ENCODE data around the gene DYNLT4.
A peak's percentile ranks its signal among the peaks of the same experiment; 100 is the strongest.

The DYNLT4 gene

GRCh38 chr1:44778705-44779576 is 28.2 kb downstream of the DYNLT4 start:
- Histone ChIP-seq H3K79me2 (ENCODE audit: low read length) (peaks cover 47% of the 10 kb centered on the region), H3K4me3 (ENCODE audit: low read length) (no peak overlapping the region), H3K36me3 (replicated peaks; ENCODE audit: low read depth, low read length) (peaks cover 46% of the 10 kb centered on the region), H2AFZ (ENCODE audit: low read depth, low read length) (no peak overlapping the region), H3K4me1 (ENCODE audit: low read length) (peaks cover 20% of the 10 kb centered on the region), H4K20me1 (ENCODE audit: insufficient read depth, low read length) (peaks cover 31% of the 10 kb centered on the region), H3K27me3 (ENCODE audit: low read depth, low read length) (no peaks in the 10 kb centered on the region), H3K27ac (ENCODE audit: low read length) (no peak overlapping the region), H3K9me3 (ENCODE audit: insufficient read depth, low read length) (no peaks in the 10 kb centered on the region), H3K9ac (ENCODE audit: low read length) (no peak overlapping the region), H3K4me2 (ENCODE audit: low read length) (no peak overlapping the region)
- TF ChIP-seq EZH2phosphoT487 (IDR thresholded peaks at IDR 0.05; ENCODE audit: low read depth), result no peak
- no peak for TF ChIP-seq CTCF (IDR thresholded peaks at IDR 0.05; ENCODE audit: low read depth, low read length)

- TF ChIP-seq EZH2phosphoT487 (IDR thresholded peaks at IDR 0.05; ENCODE audit: low read depth), result no peak
- Histone ChIP-seq H3K4me1 (ENCODE audit: low read length) (peaks cover 13% of the 10 kb centered on the region), H3K4me3 (ENCODE audit: low read length) (no peak overlapping the region), H3K27me3 (ENCODE audit: low read depth, low read length) (no peaks in the 10 kb centered on the region), H3K27ac (ENCODE audit: low read length) (no peak overlapping the region), H3K79me2 (ENCODE audit: low read length) (peaks cover 47% of the 10 kb centered on the region), H3K9me3 (ENCODE audit: insufficient read depth, low read length) (no peaks in the 10 kb centered on the region), H2AFZ (ENCODE audit: low read depth, low read length) (no peak overlapping the region), H3K4me2 (ENCODE audit: low read length) (no peak overlapping the region), H3K9ac (ENCODE audit: low read length) (no peak overlapping the region), H3K36me3 (replicated peaks; ENCODE audit: low read depth, low read length) (peaks cover 46% of the 10 kb centered on the region), H4K20me1 (ENCODE audit: insufficient read depth, low read length) (peaks cover 31% of the 10 kb centered on the region)
These were observed 29.0 kb downstream of the DYNLT4 start for GRCh38 chr1:44777969-44778635.

GRCh38 chr1:44777547-44777946 is 29.6 kb downstream of the DYNLT4 start:
- Histone ChIP-seq H3K9me3 (ENCODE audit: insufficient read depth, low read length) (no peaks in the 10 kb centered on the region), H3K4me3 (ENCODE audit: low read length) (peak overlapping the region; percentile 88; the same call in 1 of the 2 replicates), H3K4me1 (ENCODE audit: low read length) (peaks cover 13% of the 10 kb centered on the region), H3K27ac (ENCODE audit: low read length) (no peak overlapping the region), H3K9ac (ENCODE audit: low read length) (no peak overlapping the region), H3K79me2 (ENCODE audit: low read length) (peaks cover 47% of the 10 kb centered on the region), H3K27me3 (ENCODE audit: low read depth, low read length) (no peaks in the 10 kb centered on the region), H3K36me3 (replicated peaks; ENCODE audit: low read depth, low read length) (peaks cover 46% of the 10 kb centered on the region), H2AFZ (ENCODE audit: low read depth, low read length) (no peak overlapping the region), H3K4me2 (ENCODE audit: low read length) (peak overlapping the region; percentile 97; the same call in 1 of the 2 replicates), H4K20me1 (ENCODE audit: insufficient read depth, low read length) (peaks cover 31% of the 10 kb centered on the region)
- TF ChIP-seq EZH2phosphoT487 (IDR thresholded peaks at IDR 0.05; ENCODE audit: low read depth), result no peak
- TF ChIP-seq CTCF (IDR thresholded peaks at IDR 0.05; ENCODE audit: low read depth, low read length), result no peak

GRCh38 chr1:44776730-44777068 is 30.5 kb downstream of the DYNLT4 start:
- peak overlapping the region; percentile 88 for H3K4me3 ChIP-seq (ENCODE audit: low read length)
- no peaks in the 10 kb centered on the region for H3K9me3 ChIP-seq (ENCODE audit: insufficient read depth, low read length)
- H4K20me1 ChIP-seq (ENCODE audit: insufficient read depth, low read length), result peaks cover 31% of the 10 kb centered on the region
- H3K27ac ChIP-seq (ENCODE audit: low read length), result peak overlapping the region; percentile 79
- no peak for TF ChIP-seq CTCF (IDR thresholded peaks at IDR 0.05; ENCODE audit: low read depth, low read length)
- TF ChIP-seq EZH2phosphoT487 (IDR thresholded peaks at IDR 0.05; ENCODE audit: low read depth), result no peak
- peak overlapping the region; percentile 95 for H3K9ac ChIP-seq (ENCODE audit: low read length)
- peaks cover 43% of the 10 kb centered on the region for H3K36me3 ChIP-seq (replicated peaks; ENCODE audit: low read depth, low read length)
- H3K27me3 ChIP-seq (ENCODE audit: low read depth, low read length), result no peaks in the 10 kb centered on the region
- H3K79me2 ChIP-seq (ENCODE audit: low read length), result peaks cover 47% of the 10 kb centered on the region
- H2AFZ ChIP-seq (ENCODE audit: low read depth, low read length), result no peak overlapping the region
- peak overlapping the region; percentile 97 for H3K4me2 ChIP-seq (ENCODE audit: low read length)
- H3K4me1 ChIP-seq (ENCODE audit: low read length), result peaks cover 13% of the 10 kb centered on the region
